H1 (cell line): Measurements from ENCODE around the gene PTPA. TPM values are rescaled to one million over a fixed set of nuclear protein-coding genes. Genes with fewer than 3 reads are reported as not detected.
"Not testable (repeated sequence)": the region's sequence is repeated elsewhere in the genome, so short reads cannot be mapped to it uniquely, and the experiment has no call there.

Experiments used
- CTCF ChIA-PET: fragments of 300-600 bp; sonication (Branson Sonifier 250); formaldehyde crosslinking; loops from one replicate; lab custom pipeline; 2021; ENCODE audit not compliant: partially characterized antibody; lab: Charles Lee
- POLR2A ChIA-PET: fragments of 300-600 bp; sonication (Branson Sonifier 250); formaldehyde crosslinking; loops from one replicate; lab custom pipeline; 2021; ENCODE audit warnings: inconsistent platforms; ENCODE audit not compliant: partially characterized antibody; lab: Charles Lee
- DNase-seq, 2 experiments: peaks; one replicate each; pipeline versions ENCODE4 v3.0.0 to v3.0.0-alpha.2; 2010 to 2022; ENCODE audit warnings: low spot score in 2 of 2, low read depth in 1 of 2, mixed read lengths in 1 of 2
- FAIRE-seq: peaks from 2 replicates; lab custom pipeline; 2011; peaks lifted over from hg19 to GRCh38; lab: Jason Lieb, UNC
- H2AFZ ChIP-seq: 2 replicates; pipeline ENCODE4 v1.8.1; 2012; ENCODE audit warnings: low read length, inconsistent platforms
- H2AK5ac ChIP-seq: 2 replicates; pipeline ENCODE4 v1.6.1; 2013; ENCODE audit warnings: low read depth, low read length
- H2BK120ac ChIP-seq: replicated peaks from 2 replicates; pipeline ENCODE3; 2013; ENCODE audit warnings: low read depth, low read length, inconsistent platforms
- H2BK12ac ChIP-seq: 2 replicates; pipeline ENCODE4 v1.6.1; 2013; ENCODE audit warnings: low read depth, low read length
- H2BK15ac ChIP-seq: 2 replicates; pipeline ENCODE4 v1.6.1; 2013; ENCODE audit warnings: low read length
- H2BK20ac ChIP-seq: 2 replicates; pipeline ENCODE4 v1.6.1; 2013; ENCODE audit warnings: low read length
- H2BK5ac ChIP-seq: 2 replicates; pipeline ENCODE4 v1.6.1; 2013; ENCODE audit warnings: low read depth, low read length
- H3K14ac ChIP-seq: 2 replicates; pipeline ENCODE4 v1.6.1; 2013; ENCODE audit warnings: inconsistent platforms; ENCODE audit not compliant: insufficient read length
- H3K18ac ChIP-seq: 2 replicates; pipeline ENCODE4 v1.6.1; 2013; ENCODE audit warnings: low read length; ENCODE audit errors: extremely low read depth
- H3K23ac ChIP-seq: 2 replicates; pipeline ENCODE4 v1.6.1; 2013; ENCODE audit warnings: inconsistent platforms; ENCODE audit not compliant: insufficient read length
- H3K23me2 ChIP-seq: 2 replicates; pipeline ENCODE4 v1.6.1; 2013; ENCODE audit warnings: low read depth, low read length
- H3K27ac ChIP-seq: 2 replicates; pipeline ENCODE4 v1.6.1; 2011; ENCODE audit warnings: low read depth, low read length, inconsistent platforms
- H3K27me3 ChIP-seq, 4 experiments: replicated peaks in 1 of 4; 1 replicate in 1 of 4; 2 replicates in 3 of 4; pipeline versions ENCODE4 v1.6.1 to v1.8.1; 2011 to 2013; ENCODE audit warnings: low read length in 3 of 4, mild to moderate bottlenecking in 3 of 4, inconsistent platforms in 2 of 4, mixed read lengths in 2 of 4, moderate library complexity in 1 of 4; ENCODE audit not compliant: control insufficient read depth in 3 of 4, insufficient read depth in 3 of 4; ENCODE audit errors: extremely low read depth in 1 of 4
- H3K36me3 ChIP-seq, 4 experiments: 2 replicates each; pipeline versions ENCODE4 v1.6.1 to v1.8.1; 2011 to 2013; ENCODE audit warnings: mild to moderate bottlenecking in 4 of 4, low read length in 3 of 4, moderate library complexity in 2 of 4, control low read depth in 1 of 4, inconsistent platforms in 1 of 4; ENCODE audit not compliant: insufficient read depth in 4 of 4, control insufficient read depth in 2 of 4
- H3K4ac ChIP-seq: replicated peaks from 2 replicates; pipeline ENCODE3; 2013; ENCODE audit warnings: low read length, low read depth, mixed read lengths, inconsistent platforms; ENCODE audit not compliant: insufficient read length
- H3K4me1 ChIP-seq, 4 experiments: replicated peaks in 1 of 4; 1 replicate in 1 of 4; 2 replicates in 3 of 4; pipeline versions ENCODE4 v1.6.1 to v1.8.1; 2011 to 2013; ENCODE audit warnings: low read length in 3 of 4, inconsistent platforms in 2 of 4, mixed read lengths in 1 of 4; ENCODE audit not compliant: insufficient read depth in 4 of 4, control insufficient read depth in 3 of 4
- H3K4me2 ChIP-seq, 2 experiments: 2 replicates each; pipeline versions ENCODE4 v1.6.1 to v1.8.1; 2011 to 2013; ENCODE audit warnings: low read depth in 2 of 2, low read length in 2 of 2, control low read depth in 1 of 2, inconsistent platforms in 1 of 2, mild to moderate bottlenecking in 1 of 2; ENCODE audit not compliant: insufficient read depth in 1 of 2
- H3K4me3 ChIP-seq, 4 experiments: fragments of 200-600, 300-600 bp in 1 of 4; sonication (generic), shearing (Covaris generic), sonication (Bioruptor Twin) in 1 of 4; 2 replicates each; pipeline versions ENCODE4 v1.5.1 to v1.8.1; 2011 to 2016; ENCODE audit warnings: low read length in 4 of 4, low read depth in 3 of 4, control low read depth in 2 of 4, inconsistent platforms in 2 of 4, mild to moderate bottlenecking in 2 of 4, mixed read lengths in 1 of 4, moderate library complexity in 1 of 4; ENCODE audit not compliant: insufficient read depth in 2 of 4; ENCODE audit errors: extremely low read depth in 1 of 4
- H3K56ac ChIP-seq: replicated peaks from 2 replicates; pipeline ENCODE3; 2013; ENCODE audit warnings: low read depth, mild to moderate bottlenecking, mixed read lengths, low read length, inconsistent platforms; ENCODE audit not compliant: insufficient read length
- H3K79me1 ChIP-seq: 2 replicates; pipeline ENCODE4 v1.6.1; 2013; ENCODE audit warnings: low read depth, low read length, control low read depth
- H3K79me2 ChIP-seq, 2 experiments: 2 replicates each; pipeline versions ENCODE4 v1.6.1 to v1.8.1; 2012 to 2013; ENCODE audit warnings: low read length in 2 of 2, mild to moderate bottlenecking in 2 of 2, inconsistent platforms in 1 of 2; ENCODE audit not compliant: insufficient read depth in 2 of 2, control insufficient read depth in 1 of 2
- H3K9ac ChIP-seq, 4 experiments: replicated peaks in 1 of 4; 1 replicate in 1 of 4; 2 replicates in 3 of 4; pipeline versions ENCODE4 v1.6.1 to v1.8.1; 2011 to 2013; ENCODE audit warnings: low read depth in 3 of 4, low read length in 3 of 4, control low read depth in 2 of 4, mild to moderate bottlenecking in 2 of 4, moderate library complexity in 2 of 4, inconsistent platforms in 1 of 4; ENCODE audit errors: extremely low read depth in 1 of 4
- H3K9me3 ChIP-seq, 2 experiments: 2 replicates each; pipeline versions ENCODE4 v1.6.1 to v1.8.1; 2012 to 2013; ENCODE audit warnings: mild to moderate bottlenecking in 2 of 2, moderate library complexity in 2 of 2, control low read depth in 1 of 2, inconsistent platforms in 1 of 2, low read depth in 1 of 2, low read length in 1 of 2, mixed read lengths in 1 of 2; ENCODE audit not compliant: insufficient read depth in 2 of 2
- H4K20me1 ChIP-seq, 2 experiments: replicated peaks in 1 of 2; 2 replicates each; pipeline versions ENCODE3 to v1.8.1; 2011 to 2013; ENCODE audit warnings: inconsistent platforms in 2 of 2, low read length in 2 of 2, mild to moderate bottlenecking in 1 of 2; ENCODE audit not compliant: insufficient read depth in 2 of 2, control insufficient read depth in 1 of 2
- H4K5ac ChIP-seq: 2 replicates; pipeline ENCODE4 v1.6.1; 2013; ENCODE audit warnings: low read length, low read depth, mixed read lengths, inconsistent platforms; ENCODE audit not compliant: insufficient read length
- H4K8ac ChIP-seq: 2 replicates; pipeline ENCODE4 v1.8.0; 2013; ENCODE audit warnings: mild to moderate bottlenecking, moderate library complexity, low read length, inconsistent platforms; ENCODE audit not compliant: insufficient read depth; ENCODE audit errors: extremely low read depth
- H4K91ac ChIP-seq: replicated peaks from 2 replicates; pipeline ENCODE3; 2013; ENCODE audit warnings: low read length, mixed read lengths, inconsistent platforms; ENCODE audit not compliant: insufficient read length
- WGBS, 2 experiments: shearing (Covaris generic) in 1 of 2; methylation state at CpG; one replicate each; pipeline versions ENCODE4 v1.1.6 to v1.1.7; 2013 to 2015; ENCODE audit warnings: low lambda C conversion rate in 2 of 2, mixed read lengths in 2 of 2, inconsistent platforms in 1 of 2, low coverage in 1 of 2, missing lambda C conversion rate in 1 of 2; ENCODE audit not compliant: insufficient replicate concordance in 2 of 2, insufficient coverage in 1 of 2, insufficient read length in 1 of 2; ENCODE audit errors: extremely low coverage in 1 of 2, missing lambda C conversion rate in 1 of 2; 5-methylcytosine and 5-hydroxymethylcytosine counted together
- polyA plus RNA-seq, 7 experiments: library from polyadenylated mRNA; depleted of rRNA in 3 of 7; stranded (reverse) in 5 of 7; unstranded in 2 of 7; fragments of >200 nt in 5 of 7; fragments of 200-250 nt in 2 of 7; gene quantifications; 1 replicate in 5 of 7; 2 replicates in 1 of 7; 4 replicates in 1 of 7; pipeline versions ENCODE4 v1.2.1 to v1.2.3, GENCODE V29; 2011 to 2013; ENCODE audit warnings: missing spikeins in 2 of 7, mixed read lengths in 2 of 7
- total RNA-seq: library from RNA; stranded (reverse); fragmentation: NEBNext Ultra II Directional; extraction: Animal tissue kit (Norgen Biotek cat#: 25700); gene quantifications from 2 replicates; pipeline ENCODE4 v1.2.1, GENCODE V29; 2021

The PTPA gene
- total and polyA plus RNA-seq, 2 of the 8 experiments (the other 6 are each of a cell fraction or from before 2014, with no cell fraction given), result 114 to 145 TPM

DNA sequence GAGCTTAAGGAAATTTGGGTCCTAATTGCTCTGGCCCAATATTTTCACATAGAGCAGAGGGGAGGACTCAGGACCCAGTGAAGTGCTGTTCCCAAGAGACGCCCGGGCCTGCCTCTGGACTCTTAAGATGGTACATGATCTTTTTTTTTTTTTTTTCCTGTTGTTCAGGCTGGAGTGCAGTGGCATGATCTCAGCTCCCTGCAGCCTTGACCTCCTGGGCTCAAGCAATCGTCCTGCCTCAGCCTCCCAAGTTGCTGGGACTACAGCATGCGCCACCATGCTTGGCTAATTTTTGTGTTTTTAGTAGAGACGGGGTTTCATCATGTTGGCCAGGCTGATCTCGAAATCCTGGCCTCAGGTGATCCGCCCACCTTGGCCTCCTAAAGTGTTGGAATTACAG is 19.1 kb downstream of the PTPA start:
- H4K8ac ChIP-seq, H3K14ac ChIP-seq, H3K23me2 ChIP-seq, H3K4me3 ChIP-seq, H3K79me1 ChIP-seq, H2BK120ac ChIP-seq, H3K4ac ChIP-seq, H3K23ac ChIP-seq, H3K9me3 ChIP-seq, H4K5ac ChIP-seq, H3K4me2 ChIP-seq, H3K27me3 ChIP-seq, DNase-seq, H3K79me2 ChIP-seq, H3K56ac ChIP-seq, FAIRE-seq, H3K18ac ChIP-seq, H2BK12ac ChIP-seq, H4K20me1 ChIP-seq, H4K91ac ChIP-seq, H2BK20ac ChIP-seq, H2AK5ac ChIP-seq, H3K27ac ChIP-seq, H2BK15ac ChIP-seq, H2BK5ac ChIP-seq, H2AFZ ChIP-seq, H3K9ac ChIP-seq: not testable (repeated sequence)
- ChIA-PET POLR2A (interaction anchor here (0.8 to 4.1 kb wide), 7 partner anchors 10 to 507 kb away, joined by 3 to 21 read pairs (median 6); no protein-coding TSS in a partner anchor), CTCF (interaction anchor here (0.6 to 36.8 kb wide), 16 partner anchors 12 to 498 kb away, joined by 3 to 831 read pairs (median 6); partner anchors contain the start of genes C9orf50, CRAT, IER5L and NTMT1)
- Histone ChIP-seq H3K36me3 (peaks cover 9 to 27% (median 11%) of the 10 kb centered on the region in 4 experiments), H3K4me1 (peaks cover 9 to 18% (median 15%) of the 10 kb centered on the region in 4 experiments)
- WGBS, 2 experiments, result 90% methylated on average over 7 of the region's 7 CpGs; no CpG with 5 or more reads in 1 of the 2 experiments
